K562 (cell line): ENCODE results near the gene HES4. TPM values are rescaled to one million over a fixed set of nuclear protein-coding genes. Genes with fewer than 3 reads are reported as not detected.

Experiments used
- ATAC-seq: fragments of 200-7000 bp; cut with Tn5 transposase; 3 replicates; pipeline ENCODE4 v1.9.1; 2020; ENCODE audit warnings: moderate library complexity
- BruUV-seq: library from RNA; stranded (reverse); fragments of 400-500 nt; replicated peaks from 2 replicates; lab custom pipeline; 2021; lab: Mats Ljungman, UMichigan
- CTCF ChIA-PET: fragments of 300-600 bp; formaldehyde crosslinking; extraction: SDS; loops from one replicate; lab custom pipeline; 2021; ENCODE audit warnings: low intra/inter-chr PET ratio; lab: Yijun Ruan, JAX
- POLR2A ChIA-PET: fragments of 300-600, 350-650 bp; sonication (Branson Sonifier 250); formaldehyde crosslinking; extraction: SDS; loops from one replicate; lab custom pipeline; 2021; ENCODE audit warnings: antibody characterized with exemption, inconsistent platforms; lab: Yijun Ruan, JAX
- DNase-seq, 4 experiments: peaks; one replicate each; pipeline versions ENCODE4 v3.0.0 to v3.0.0-alpha.2; 2011 to 2018; ENCODE audit warnings: low spot score in 3 of 4, mixed read lengths in 3 of 4; ENCODE audit errors: extremely low read depth in 1 of 4
- FAIRE-seq: peaks from 2 replicates; lab custom pipeline; 2011; peaks lifted over from hg19 to GRCh38; lab: Jason Lieb, UNC
- H2AFZ ChIP-seq: 2 replicates; pipeline ENCODE4 v1.6.0; 2011; ENCODE audit warnings: low read depth, low read length, control low read depth, inconsistent platforms
- H3K27ac ChIP-seq: fragments of 200-600 bp; 3 replicates; pipeline ENCODE4 v1.8.0; 2011; ENCODE audit warnings: low read depth, mild to moderate bottlenecking, control low read depth, inconsistent platforms, low read length, moderate library complexity, mixed read lengths; ENCODE audit errors: extremely low read depth
- H3K27me3 ChIP-seq, 2 experiments: fragments of 300-600 bp in 1 of 2; 2 replicates in 1 of 2; 3 replicates in 1 of 2; pipeline versions ENCODE4 v1.6.0 to v1.8.0; 2011; ENCODE audit warnings: inconsistent platforms in 2 of 2, low read length in 2 of 2, mild to moderate bottlenecking in 1 of 2, mixed read lengths in 1 of 2, moderate library complexity in 1 of 2; ENCODE audit not compliant: control insufficient read depth in 2 of 2, insufficient read depth in 2 of 2
- H3K36me3 ChIP-seq: fragments of 300-600 bp; 3 replicates; pipeline ENCODE4 v1.8.0; 2011; ENCODE audit warnings: mild to moderate bottlenecking, low read length, inconsistent platforms; ENCODE audit not compliant: control insufficient read depth, insufficient read depth
- H3K4me1 ChIP-seq, 2 experiments: fragments of 200-600 bp in 1 of 2; replicated peaks in 1 of 2; 2 replicates in 1 of 2; 3 replicates in 1 of 2; pipeline versions ENCODE4 v1.5.1 to v1.8.0; 2011; ENCODE audit warnings: inconsistent platforms in 2 of 2, low read length in 2 of 2, mild to moderate bottlenecking in 1 of 2, mixed read lengths in 1 of 2, moderate library complexity in 1 of 2; ENCODE audit not compliant: control insufficient read depth in 2 of 2, insufficient read depth in 2 of 2
- H3K4me2 ChIP-seq: 2 replicates; pipeline ENCODE4 v1.6.1; 2011; ENCODE audit warnings: low read length, control low read depth, inconsistent platforms, mixed read lengths; ENCODE audit not compliant: insufficient read depth
- H3K4me3 ChIP-seq: fragments of 200-600 bp; sonication (generic), shearing (Covaris generic); 2 replicates; pipeline ENCODE4 v1.5.1; 2016; ENCODE audit warnings: control low read depth, inconsistent platforms
- H3K79me2 ChIP-seq: fragments of 200-600 bp; 3 replicates; pipeline ENCODE4 v1.8.0; 2011; ENCODE audit warnings: low read length, inconsistent platforms; ENCODE audit not compliant: control insufficient read depth, insufficient read depth
- H3K9ac ChIP-seq, 2 experiments: 2 replicates each; pipeline versions ENCODE4 v1.6.0 to v1.6.1; 2011; ENCODE audit warnings: low read depth in 2 of 2, low read length in 2 of 2, control low read depth in 1 of 2, inconsistent platforms in 1 of 2, mild to moderate bottlenecking in 1 of 2, mixed read lengths in 1 of 2; ENCODE audit not compliant: insufficient read depth in 1 of 2
- H3K9me1 ChIP-seq: one replicate; pipeline ENCODE4 v1.6.0; 2011; ENCODE audit warnings: inconsistent platforms, mild to moderate bottlenecking, low read length, moderate library complexity; ENCODE audit not compliant: control insufficient read depth, insufficient read depth
- H3K9me3 ChIP-seq: replicated peaks from 2 replicates; pipeline ENCODE4 v1.5.1; 2011; ENCODE audit warnings: low read depth, low read length, inconsistent platforms; ENCODE audit not compliant: control insufficient read depth, insufficient read depth
- H4K20me1 ChIP-seq: replicated peaks from 2 replicates; pipeline ENCODE4 v1.6.1; 2011; ENCODE audit warnings: low read length, inconsistent platforms, mixed read lengths; ENCODE audit not compliant: control insufficient read depth, insufficient read depth
- BRF1 ChIP-seq: IDR thresholded peaks from 3 replicates; pipeline ENCODE4 v1.6.1; 2011; ENCODE audit warnings: borderline replicate concordance, mild to moderate bottlenecking; ENCODE audit not compliant: insufficient read length; ENCODE audit errors: extremely low read depth
- CBFB ChIP-seq: sonication (generic); formaldehyde crosslinking; IDR thresholded peaks from 2 replicates; pipeline ENCODE4 v1.4.0; 2020; ENCODE audit warnings: mild to moderate bottlenecking, missing genetic modification reagents
- CC2D1A ChIP-seq: fragments of 450-650 bp; IDR thresholded peaks from 2 replicates; pipeline ENCODE4 v1.6.1; 2017; ENCODE audit warnings: mild to moderate bottlenecking
- NCOA4 ChIP-seq: fragments of 450-650 bp; IDR thresholded peaks from 2 replicates; pipeline ENCODE4 v1.6.1; 2018; ENCODE audit warnings: mild to moderate bottlenecking; ENCODE audit not compliant: partially characterized antibody
- PCBP1 ChIP-seq: fragments of 200-400 bp; formaldehyde crosslinking; IDR thresholded peaks from 2 replicates; pipeline ENCODE4 v1.6.1; 2018; ENCODE audit warnings: mild to moderate bottlenecking, low read depth, low read length; ENCODE audit not compliant: poor library complexity, severe bottlenecking
- RBM14 ChIP-seq: fragments of 200-400 bp; formaldehyde crosslinking; IDR thresholded peaks from 2 replicates; pipeline ENCODE4 v1.6.1; 2018; ENCODE audit warnings: low read depth, mild to moderate bottlenecking, low read length, moderate library complexity, borderline replicate concordance; ENCODE audit not compliant: insufficient read depth
- WGBS: fragments of 100-300 bp; shearing (Covaris generic); methylation state at CpG from one replicate; pipeline ENCODE4 v1.1.6; 2016; ENCODE audit warnings: low coverage, mixed read lengths; ENCODE audit not compliant: insufficient coverage; ENCODE audit errors: missing lambda C conversion rate; 5-methylcytosine and 5-hydroxymethylcytosine counted together
- in situ Hi-C: fragments of 300-500 bp; cut with MboI; formaldehyde crosslinking; loops from 4 replicates; pipeline ENCODE4 v1.15.0; 2018; ENCODE audit warnings: inconsistent platforms, mixed read lengths
- intact Hi-C: fragments of 100-400 bp; cut with micrococcal nuclease; formaldehyde crosslinking; loops from 2 replicates; pipeline ENCODE4 v1.14.2; 2022
- polyA plus RNA-seq, 8 experiments: library from polyadenylated mRNA; depleted of rRNA in 4 of 8; stranded (reverse) in 5 of 8; unstranded in 3 of 8; fragments of >200 nt; fragmentation: Nextera tagmentation in 2 of 8; fragmentation: Illumina TruSeq in 1 of 8; extraction: Ambion mirVana in 2 of 8; extraction: Trizol in 1 of 8; gene quantifications; 2 replicates each; pipeline versions ENCODE4 v1.2.1 to v1.2.3, GENCODE V29; 2011 to 2014; ENCODE audit warnings: inconsistent platforms in 1 of 8, missing spikeins in 1 of 8
- total RNA-seq, 7 experiments: library from RNA; depleted of rRNA in 6 of 7; stranded (reverse); fragments of >200 nt in 6 of 7; fragmentation: Illumina TruSeq in 2 of 7; extraction: Trizol in 2 of 7; gene quantifications; 2 replicates each; pipeline versions ENCODE4 v1.2.1 to v1.2.3, GENCODE V29; 2011 to 2021; ENCODE audit warnings: low replicate concordance in 1 of 7

HES4 gene
- total and polyA plus RNA-seq, 9 of the 15 experiments (the other 6 are each of a cell fraction or from before 2014, with no cell fraction given), result 0.21 to 43.7 (median 5.3) TPM; not detected in 2

- intact Hi-C loops, result no loop called here
Observed at GRCh38 chr1:973459-974292, 26.2 kb downstream of the HES4 start.

More at GRCh38 chr1:973459-974292, 26.2 kb downstream of the HES4 start:
- peaks cover 6% of the 10 kb centered on the region for H3K9me3 ChIP-seq
- peaks cover 0 to 68% of the 10 kb centered on the region in 2 experiments; a peak in 3 of 5 replicates for H3K4me1 ChIP-seq
- H3K36me3 ChIP-seq, result no peaks in the 10 kb centered on the region
- 28% methylated on average over 21 of the region's 28 CpGs for WGBS
- no peak for FAIRE-seq
- H3K9ac ChIP-seq, result peak overlapping the region in 1 of 2 experiments; percentile 24; a peak in 2 of 4 replicates
- no peak overlapping the region for H3K4me3 ChIP-seq
- no peak for DNase-seq
- H4K20me1 ChIP-seq, result no peaks in the 10 kb centered on the region
- H2AFZ ChIP-seq, result no peak overlapping the region
- BruUV-seq, result no TSS peak
- peaks cover under 1 to 43% of the 10 kb centered on the region in 2 experiments; a peak in 3 of 5 replicates for H3K27me3 ChIP-seq
- in situ Hi-C loops, result no loop called here
- H3K4me2 ChIP-seq, result no peak overlapping the region
- POLR2A ChIA-PET, result interaction anchor here (1.0 kb wide), 1 partner anchor 8 kb away, joined by 3 read pairs; no protein-coding TSS in a partner anchor
- ATAC-seq, result no peak
- H3K79me2 ChIP-seq, result no peaks in the 10 kb centered on the region
- no peaks in the 10 kb centered on the region for H3K9me1 ChIP-seq
- no peak overlapping the region for H3K27ac ChIP-seq
- no peak for TF ChIP-seq BRF1
- no peak for TF ChIP-seq CBFB (CRISPR knock-in tag)
- no peak for TF ChIP-seq CC2D1A
- no peak for TF ChIP-seq NCOA4
- peak; percentile 48 for TF ChIP-seq PCBP1
- TF ChIP-seq RBM14, result 0 out of 2 replicates have a peak, but pooled peaks have one; percentile 15
- TF ChIP-seq, all 486 proteins: peak for 2
- CTCF ChIA-PET, result no interaction called here
